HG03135 (cell line): ENCODE data around the gene ARL6IP4.
A peak's percentile ranks its signal among the peaks of the same experiment; 100 is the strongest.

Source experiments
- ATAC-seq: cut with Tn5 transposase; IDR thresholded peaks from one replicate; pipeline ENCODE4 v1.9.1; 2021; ENCODE audit warnings: mild to moderate bottlenecking, moderate library complexity; ENCODE audit not compliant: unreplicated experiment

ARL6IP4 gene

GRCh38 chr12:122977655-122978392 is 2.7 kb upstream of the ARL6IP4 start:
- no peak for ATAC-seq

- no peak for ATAC-seq
These were observed 1.9 kb upstream of the ARL6IP4 start for GRCh38 chr12:122978507-122978955.

- no peak for ATAC-seq
These were observed 1.2 kb upstream of the ARL6IP4 start for GRCh38 chr12:122979001-122979907.

GRCh38 chr12:122979908-122980182 is 636 bp upstream of the ARL6IP4 start:
- ATAC-seq, result no peak

GRCh38 chr12:122981036-122981471 is 573 bp downstream of the ARL6IP4 start:
- peak; percentile 5 for ATAC-seq

- no peak for ATAC-seq
These were observed 1.4 kb downstream of the ARL6IP4 start for GRCh38 chr12:122981587-122982476.

GRCh38 chr12:122982477-122982815 is 2.0 kb downstream of the ARL6IP4 start:
- no peak for ATAC-seq

GRCh38 chr12:122982963-122983788 is 2.7 kb downstream of the ARL6IP4 start:
- ATAC-seq, result no peak

GRCh38 chr12:122983789-122984515 is 3.5 kb downstream of the ARL6IP4 start:
- ATAC-seq, result no peak

GRCh38 chr12:122984612-122985337 is 4.3 kb downstream of the ARL6IP4 start:
- no peak for ATAC-seq

- no peak for ATAC-seq
These were observed 5.1 kb downstream of the ARL6IP4 start for GRCh38 chr12:122985338-122986257.

GRCh38 chr12:122986258-122986871 is 5.9 kb downstream of the ARL6IP4 start:
- no peak for ATAC-seq

- ATAC-seq, result no peak
These were observed 6.8 kb downstream of the ARL6IP4 start for GRCh38 chr12:122987086-122987951.

GRCh38 chr12:122988036-122988435 is 7.6 kb downstream of the ARL6IP4 start:
- ATAC-seq, result no peak

- ATAC-seq, result no peak
These were observed 8.2 kb downstream of the ARL6IP4 start for GRCh38 chr12:122988612-122989212.

- no peak for ATAC-seq
These were observed 8.9 kb downstream of the ARL6IP4 start for GRCh38 chr12:122989225-122989839.
